Mesenchymal stem cell (in vitro differentiated cells and primary cell): ENCODE data around the gene BAG2.

Experiments
- DNase-seq: peaks from one replicate; pipeline ENCODE4 v3.0.0-alpha.2; 2013
- H2AFZ ChIP-seq: one replicate; pipeline ENCODE4 v1.6.1; 2013; ENCODE audit warnings: low read depth, mild to moderate bottlenecking, control low read depth, inconsistent platforms, low read length, moderate library complexity
- H2AK5ac ChIP-seq: 2 replicates; pipeline ENCODE4 v1.6.1; 2013; ENCODE audit warnings: low read length, moderate library complexity, mild to moderate bottlenecking, inconsistent platforms; ENCODE audit not compliant: severe bottlenecking
- H2BK120ac ChIP-seq: one replicate; pipeline ENCODE4 v1.6.1; 2013; ENCODE audit warnings: low read depth, mild to moderate bottlenecking, inconsistent platforms, low read length, moderate library complexity
- H2BK12ac ChIP-seq, 2 experiments: one replicate each; pipeline ENCODE4 v1.6.1; 2013; ENCODE audit warnings: inconsistent platforms in 2 of 2, low read length in 2 of 2, mild to moderate bottlenecking in 2 of 2, moderate library complexity in 2 of 2, control low read depth in 1 of 2
- H2BK15ac ChIP-seq: one replicate; pipeline ENCODE4 v1.6.1; 2013; ENCODE audit warnings: mild to moderate bottlenecking, low read depth, inconsistent platforms; ENCODE audit not compliant: poor library complexity, severe bottlenecking
- H2BK5ac ChIP-seq: 2 replicates; pipeline ENCODE4 v1.6.1; 2013; ENCODE audit warnings: low read depth, mild to moderate bottlenecking, low read length, control low read depth, inconsistent platforms; ENCODE audit not compliant: poor library complexity, severe bottlenecking
- H3K14ac ChIP-seq, 2 experiments: one replicate each; pipeline ENCODE4 v1.6.1; 2013; ENCODE audit warnings: inconsistent platforms in 2 of 2, low read length in 2 of 2, control low read depth in 1 of 2, mild to moderate bottlenecking in 1 of 2, moderate library complexity in 1 of 2
- H3K18ac ChIP-seq, 2 experiments: one replicate each; pipeline ENCODE4 v1.6.1; 2013; ENCODE audit warnings: inconsistent platforms in 2 of 2, low read length in 2 of 2, control low read depth in 1 of 2, low read depth in 1 of 2, mild to moderate bottlenecking in 1 of 2
- H3K23ac ChIP-seq, 2 experiments: one replicate each; pipeline ENCODE4 v1.6.1; 2013; ENCODE audit warnings: inconsistent platforms in 2 of 2, low read length in 2 of 2, mild to moderate bottlenecking in 2 of 2, moderate library complexity in 2 of 2, control low read depth in 1 of 2
- H3K27ac ChIP-seq: 2 replicates; pipeline ENCODE4 v1.5.1; 2013; ENCODE audit warnings: mild to moderate bottlenecking, moderate library complexity, low read length, control low read depth, inconsistent platforms; ENCODE audit not compliant: poor library complexity, severe bottlenecking
- H3K27me3 ChIP-seq, 2 experiments: 2 replicates each; pipeline versions ENCODE4 v1.6.1 to v1.7.0; 2013; ENCODE audit warnings: low read length in 2 of 2, mild to moderate bottlenecking in 2 of 2, moderate library complexity in 2 of 2, control low read depth in 1 of 2, inconsistent platforms in 1 of 2; ENCODE audit not compliant: control insufficient read depth in 1 of 2, insufficient read depth in 1 of 2
- H3K36me3 ChIP-seq, 2 experiments: 2 replicates each; pipeline versions ENCODE4 v1.6.1 to v1.7.0; 2013; ENCODE audit warnings: low read length in 2 of 2, control low read depth in 1 of 2, inconsistent platforms in 1 of 2, low read depth in 1 of 2, mild to moderate bottlenecking in 1 of 2; ENCODE audit not compliant: insufficient read depth in 2 of 2, control insufficient read depth in 1 of 2
- H3K4ac ChIP-seq, 2 experiments: one replicate each; pipeline ENCODE4 v1.6.1; 2013; ENCODE audit warnings: inconsistent platforms in 2 of 2, low read length in 2 of 2, mild to moderate bottlenecking in 2 of 2, moderate library complexity in 2 of 2, control low read depth in 1 of 2, low read depth in 1 of 2
- H3K4me1 ChIP-seq: 2 replicates; pipeline ENCODE4 v1.6.1; 2013; ENCODE audit warnings: low read depth, low read length, control low read depth; ENCODE audit not compliant: control insufficient read depth, insufficient read depth
- H3K4me2 ChIP-seq: 2 replicates; pipeline ENCODE4 v1.6.1; 2013; ENCODE audit warnings: low read length, mild to moderate bottlenecking, inconsistent platforms; ENCODE audit not compliant: poor library complexity, severe bottlenecking
- H3K4me3 ChIP-seq, 2 experiments: 2 replicates each; pipeline versions ENCODE4 v1.5.1 to v1.7.0; 2013; ENCODE audit warnings: low read length in 2 of 2, mild to moderate bottlenecking in 2 of 2, control low read depth in 1 of 2, low read depth in 1 of 2; ENCODE audit not compliant: insufficient read depth in 1 of 2
- H3K79me1 ChIP-seq: replicated peaks from 2 replicates; pipeline ENCODE4 v1.6.1; 2013; ENCODE audit warnings: mild to moderate bottlenecking, control low read depth, low read length, inconsistent platforms; ENCODE audit not compliant: poor library complexity, severe bottlenecking
- H3K9ac ChIP-seq: 2 replicates; pipeline ENCODE4 v1.7.0; 2013; ENCODE audit warnings: mild to moderate bottlenecking, low read length, moderate library complexity
- H3K9me3 ChIP-seq: 2 replicates; pipeline ENCODE4 v1.7.0; 2013; ENCODE audit warnings: mild to moderate bottlenecking, low read length; ENCODE audit not compliant: control insufficient read depth
- H4K8ac ChIP-seq: one replicate; pipeline ENCODE4 v1.6.1; 2013; ENCODE audit warnings: inconsistent platforms, mild to moderate bottlenecking, low read length, moderate library complexity
- H4K91ac ChIP-seq: one replicate; pipeline ENCODE4 v1.6.1; 2013; ENCODE audit warnings: mild to moderate bottlenecking, low read length, inconsistent platforms
- WGBS: methylation state at CpG from one replicate; pipeline ENCODE4 v1.1.7; 2013; ENCODE audit warnings: mixed read lengths; 5-methylcytosine and 5-hydroxymethylcytosine counted together

The BAG2 gene

GRCh38 chr6:57182017-57182432 lies 9.9 kb downstream of the BAG2 start:
- 66% methylated on average over 2 of the region's 2 CpGs for WGBS
- Histone ChIP-seq H3K36me3 (peaks cover 10 to 77% of the 10 kb centered on the region in 2 experiments), H2AK5ac (no peak overlapping the region), H3K27me3 (no peaks in the 10 kb centered on the region), H3K4ac (no peak overlapping the region), H4K8ac (no peak overlapping the region), H2AFZ (no peak overlapping the region), H3K18ac (no peak overlapping the region), H3K4me2 (no peak overlapping the region), H3K4me3 (no peak overlapping the region), H3K79me1 (peaks cover 10% of the 10 kb centered on the region), H3K9ac (no peak overlapping the region), H3K27ac (no peak overlapping the region), H2BK15ac (no peak overlapping the region), H3K23ac (no peak overlapping the region), H4K91ac (no peak overlapping the region), H3K4me1 (no peaks in the 10 kb centered on the region), H3K9me3 (no peaks in the 10 kb centered on the region), H2BK120ac (no peak overlapping the region), H2BK5ac (no peak overlapping the region), H3K14ac (no peak overlapping the region), H2BK12ac (no peak overlapping the region)
- peak; percentile 32 for DNase-seq

GRCh38 chr6:57183336-57183735 lies 11.2 kb downstream of the BAG2 start:
- Histone ChIP-seq H3K18ac (no peak overlapping the region), H2BK120ac (no peak overlapping the region), H3K14ac (no peak overlapping the region), H3K9ac (no peak overlapping the region), H3K4ac (no peak overlapping the region), H4K8ac (no peak overlapping the region), H3K27me3 (no peaks in the 10 kb centered on the region), H3K4me3 (no peak overlapping the region), H3K23ac (no peak overlapping the region), H2AFZ (no peak overlapping the region), H3K9me3 (no peaks in the 10 kb centered on the region), H3K27ac (no peak overlapping the region), H4K91ac (no peak overlapping the region), H2BK5ac (no peak overlapping the region), H3K4me1 (no peaks in the 10 kb centered on the region), H3K79me1 (peaks cover 10% of the 10 kb centered on the region), H2BK12ac (no peak overlapping the region), H2BK15ac (no peak overlapping the region), H3K4me2 (no peak overlapping the region), H2AK5ac (no peak overlapping the region), H3K36me3 (peaks cover 10 to 90% of the 10 kb centered on the region in 2 experiments)
- 100% methylated on average over 2 of the region's 2 CpGs for WGBS
- DNase-seq, result no peak

- no peak overlapping the region for H3K23ac ChIP-seq
- H3K4me2 ChIP-seq, result no peak overlapping the region
- H4K8ac ChIP-seq, result no peak overlapping the region
- peak; percentile 49 for DNase-seq
- no peak overlapping the region for H3K14ac ChIP-seq
- H2BK120ac ChIP-seq, result no peak overlapping the region
- no peak overlapping the region for H2AFZ ChIP-seq
- H2BK5ac ChIP-seq, result no peak overlapping the region
- H3K4ac ChIP-seq, result no peak overlapping the region
- no peak overlapping the region for H2BK15ac ChIP-seq
- no peak overlapping the region for H3K4me3 ChIP-seq
- H3K9ac ChIP-seq, result no peak overlapping the region
- no peak overlapping the region for H2AK5ac ChIP-seq
- H3K9me3 ChIP-seq, result no peaks in the 10 kb centered on the region
- H3K18ac ChIP-seq, result no peak overlapping the region
- H3K27me3 ChIP-seq, result no peaks in the 10 kb centered on the region
- H2BK12ac ChIP-seq, result no peak overlapping the region
- H3K36me3 ChIP-seq, result peaks cover 5 to 90% of the 10 kb centered on the region in 2 experiments
- H3K79me1 ChIP-seq, result peaks cover 12% of the 10 kb centered on the region
- H3K27ac ChIP-seq, result no peak overlapping the region
- 88% methylated on average over 2 of the region's 2 CpGs for WGBS
- H3K4me1 ChIP-seq, result no peaks in the 10 kb centered on the region
- no peak overlapping the region for H4K91ac ChIP-seq
Observed at GRCh38 chr6:57190140-57190539, 18.0 kb downstream of the BAG2 start.

GRCh38 chr6:57193177-57193576 lies 21.1 kb downstream of the BAG2 start:
- Histone ChIP-seq H3K14ac (no peak overlapping the region), H3K18ac (no peak overlapping the region), H4K91ac (no peak overlapping the region), H3K9ac (peak overlapping the region; percentile 32), H2BK5ac (no peak overlapping the region), H2BK15ac (no peak overlapping the region), H3K9me3 (no peaks in the 10 kb centered on the region), H3K23ac (no peak overlapping the region), H4K8ac (no peak overlapping the region), H2BK12ac (no peak overlapping the region), H3K27ac (no peak overlapping the region), H3K4me2 (no peak overlapping the region), H3K27me3 (no peaks in the 10 kb centered on the region), H2BK120ac (no peak overlapping the region), H3K4me3 (no peak overlapping the region), H2AFZ (no peak overlapping the region), H3K4ac (no peak overlapping the region), H3K4me1 (no peaks in the 10 kb centered on the region), H3K79me1 (peaks cover 14% of the 10 kb centered on the region), H3K36me3 (peaks cover 8 to 84% of the 10 kb centered on the region in 2 experiments), H2AK5ac (no peak overlapping the region)
- no peak for DNase-seq
